A549 (cell line): ENCODE measurements around the gene SHOC1. TPM values are rescaled to one million over a fixed set of nuclear protein-coding genes. Genes with fewer than 3 reads are reported as not detected.

Experiments
- ATAC-seq, 2 experiments: fragments of 200-7000 bp in 1 of 2; fragments of >200 bp in 1 of 2; cut with Nextera tagmentation in 1 of 2; cut with Tn5 transposase in 1 of 2; 3 replicates each; pipeline versions ENCODE4 v1.8.0 to v1.9.1; 2018 to 2020; ENCODE audit warnings: mild to moderate bottlenecking in 1 of 2, moderate library complexity in 1 of 2
- CTCF ChIA-PET: fragments of 300-600 bp; sonication (Branson Sonifier 250); formaldehyde crosslinking; extraction: SDS; loops from one replicate; lab custom pipeline; 2021; ENCODE audit warnings: antibody characterized with exemption, inconsistent platforms; lab: Yijun Ruan, JAX
- POLR2A ChIA-PET: fragments of 350-600 bp; formaldehyde crosslinking; extraction: SDS; loops from one replicate; lab custom pipeline; 2021; ENCODE audit warnings: antibody characterized with exemption, inconsistent platforms; lab: Yijun Ruan, JAX
- DNase-seq, 2 experiments: peaks; one replicate each; pipeline versions ENCODE4 v3.0.0 to v3.0.0-alpha.2; 2011 to 2016; ENCODE audit warnings: low read depth in 1 of 2, low spot score in 1 of 2
- FAIRE-seq: peaks from 2 replicates; lab custom pipeline; 2011; peaks lifted over from hg19 to GRCh38; lab: Jason Lieb, UNC
- H3K27ac ChIP-seq, 2 experiments: fragments of >200 bp; sonication (Bioruptor Twin); formaldehyde crosslinking; 3 replicates each; pipeline ENCODE4 v1.5.1; 2016 to 2017
- H3K4me1 ChIP-seq: fragments of >200 bp; sonication (Bioruptor Twin); formaldehyde crosslinking; 3 replicates; pipeline ENCODE4 v1.6.1; 2016
- H3K4me2 ChIP-seq: fragments of >200 bp; sonication (Bioruptor Twin); formaldehyde crosslinking; 3 replicates; pipeline ENCODE4 v1.6.1; 2016
- H3K4me3 ChIP-seq: fragments of >200 bp; sonication (Bioruptor Twin); formaldehyde crosslinking; 3 replicates; pipeline ENCODE4 v1.5.1; 2016
- H3K9me3 ChIP-seq: fragments of >200 bp; sonication (Bioruptor Twin); formaldehyde crosslinking; 3 replicates; pipeline ENCODE4 v1.6.1; 2016
- CBX2 ChIP-seq: fragments of 200-600 bp; sonication (generic); IDR thresholded peaks from 2 replicates; pipeline ENCODE4 v1.6.1; 2016; ENCODE audit warnings: low read depth, mild to moderate bottlenecking, borderline replicate concordance
- CEBPB ChIP-seq, 2 experiments: fragments of >200 bp in 1 of 2; sonication (Bioruptor Twin) in 1 of 2; formaldehyde crosslinking in 1 of 2; IDR thresholded peaks; 2 replicates each; pipeline ENCODE4 v1.6.1; 2012 to 2016
- CHD4 ChIP-seq: fragments of 200-600 bp; sonication (generic); IDR thresholded peaks from 2 replicates; pipeline ENCODE4 v1.6.1; 2016; ENCODE audit warnings: antibody characterized with exemption, mild to moderate bottlenecking, borderline replicate concordance
- EHF ChIP-seq: fragments of 250-450 bp; sonication (Bioruptor Pico); IDR thresholded peaks from 2 replicates; pipeline ENCODE4 v1.5.0; 2020; ENCODE audit warnings: mild to moderate bottlenecking
- EHMT2 ChIP-seq: fragments of 200-600 bp; sonication (generic); IDR thresholded peaks from 2 replicates; pipeline ENCODE4 v1.6.1; 2016; ENCODE audit warnings: antibody characterized with exemption, low read depth, mild to moderate bottlenecking, moderate library complexity
- EP300 ChIP-seq, 2 experiments: fragments of >200 bp; sonication (Bioruptor Twin); formaldehyde crosslinking; IDR thresholded peaks; 2 replicates in 1 of 2; 3 replicates in 1 of 2; pipeline ENCODE4 v1.6.1; 2016 to 2017
- FOSB ChIP-seq: fragments of 250-450 bp; sonication (Bioruptor Pico); IDR thresholded peaks from 2 replicates; pipeline ENCODE4 v1.5.0; 2020; ENCODE audit warnings: mild to moderate bottlenecking, moderate library complexity
- FOSL2 ChIP-seq, 2 experiments: fragments of 450-650 bp in 1 of 2; fragments of >200 bp in 1 of 2; sonication (Bioruptor Twin) in 1 of 2; formaldehyde crosslinking; IDR thresholded peaks; 2 replicates each; pipeline versions ENCODE4 v1.5.0 to v1.6.1; 2016 to 2020; ENCODE audit warnings: mild to moderate bottlenecking in 1 of 2, moderate library complexity in 1 of 2
- GATA3 ChIP-seq: IDR thresholded peaks from 2 replicates; pipeline ENCODE4 v1.6.1; 2012; ENCODE audit warnings: borderline replicate concordance
- HOXB5 ChIP-seq: fragments of 250-450 bp; sonication (Bioruptor Pico); IDR thresholded peaks from 2 replicates; pipeline ENCODE4 v1.5.0; 2020; ENCODE audit warnings: mild to moderate bottlenecking, moderate library complexity
- JUN ChIP-seq, 2 experiments: fragments of >200 bp; sonication (Bioruptor Twin); formaldehyde crosslinking; IDR thresholded peaks; 2 replicates in 1 of 2; 3 replicates in 1 of 2; pipeline ENCODE4 v1.6.1; 2016 to 2017
- MAFK ChIP-seq: fragments of 450-650 bp; IDR thresholded peaks from 2 replicates; pipeline ENCODE4 v1.6.1; 2014; ENCODE audit not compliant: partially characterized antibody
- NFE2L2 ChIP-seq: fragments of 150-350 bp; conservative IDR thresholded peaks from 2 replicates; pipeline ENCODE4 v1.6.1; 2014; ENCODE audit warnings: low read length
- NPAS2 ChIP-seq: fragments of 250-450 bp; sonication (Bioruptor Pico); IDR thresholded peaks from 2 replicates; pipeline ENCODE4 v1.8.0; 2022; ENCODE audit warnings: mild to moderate bottlenecking, moderate library complexity, borderline replicate concordance
- NR3C1 ChIP-seq: fragments of >200 bp; sonication (Bioruptor Twin); formaldehyde crosslinking; IDR thresholded peaks from 3 replicates; pipeline ENCODE4 v1.6.1; 2017
- RAD21 ChIP-seq, 2 experiments: fragments of >200 bp in 1 of 2; sonication (Bioruptor Twin) in 1 of 2; formaldehyde crosslinking in 1 of 2; IDR thresholded peaks in 1 of 2; conservative IDR thresholded peaks in 1 of 2; 2 replicates in 1 of 2; 3 replicates in 1 of 2; pipeline ENCODE4 v1.6.1; 2012 to 2018; ENCODE audit warnings: inconsistent platforms in 1 of 2
- RCOR1 ChIP-seq: fragments of 150-350 bp; IDR thresholded peaks from 2 replicates; pipeline ENCODE4 v1.6.1; 2014; ENCODE audit warnings: antibody characterized with exemption, low read length, low read depth
- RNF2 ChIP-seq: fragments of 200-600 bp; sonication (generic); IDR thresholded peaks from 2 replicates; pipeline ENCODE4 v1.6.1; 2016; ENCODE audit warnings: low read depth, mild to moderate bottlenecking, antibody characterized with exemption, moderate library complexity, borderline replicate concordance
- SMC3 ChIP-seq: fragments of >200 bp; sonication (Bioruptor Twin); formaldehyde crosslinking; IDR thresholded peaks from 3 replicates; pipeline ENCODE4 v1.6.1; 2018; ENCODE audit warnings: inconsistent platforms
- TFCP2L1 ChIP-seq: fragments of 250-450 bp; sonication (Bioruptor Pico); IDR thresholded peaks from 2 replicates; pipeline ENCODE4 v1.5.0; 2021; ENCODE audit warnings: mild to moderate bottlenecking
- TP53 ChIP-seq: fragments of 250-450 bp; sonication (Bioruptor Pico); IDR thresholded peaks from 2 replicates; pipeline ENCODE4 v1.5.0; 2021; ENCODE audit warnings: mild to moderate bottlenecking, moderate library complexity
- ZC3H11A ChIP-seq: fragments of 450-650 bp; IDR thresholded peaks from 2 replicates; pipeline ENCODE4 v1.6.1; 2014; ENCODE audit warnings: antibody characterized with exemption, mild to moderate bottlenecking
- ZFP36 ChIP-seq: fragments of 450-650 bp; IDR thresholded peaks from 2 replicates; pipeline ENCODE4 v1.6.1; 2014; ENCODE audit warnings: borderline replicate concordance; ENCODE audit not compliant: partially characterized antibody
- ZSCAN20 ChIP-seq: fragments of 250-450 bp; sonication (Bioruptor Pico); IDR thresholded peaks from 2 replicates; pipeline ENCODE4 v1.8.0; 2022; ENCODE audit warnings: mild to moderate bottlenecking, moderate library complexity
- WGBS: methylation state at CpG from one replicate; pipeline ENCODE4 v1.1.6; 2017; ENCODE audit errors: missing lambda C conversion rate; 5-methylcytosine and 5-hydroxymethylcytosine counted together
- polyA plus RNA-seq, 4 experiments: library from polyadenylated mRNA; depleted of rRNA in 3 of 4; stranded (reverse); fragments of >200 nt; fragmentation: RNase III in 1 of 4; extraction: RNeasy Plus Mini Kit Qiagen cat#74134 plus additional on column Dnase treatment in 1 of 4; gene quantifications; 2 replicates in 3 of 4; 3 replicates in 1 of 4; pipeline ENCODE4 v1.2.3, GENCODE V29; 2011 to 2017
- TF ChIP-seq, protein P1 (sequence below): fragments of 200-600 bp; sonication (generic); IDR thresholded peaks from 2 replicates; pipeline ENCODE4 v1.6.1; 2016; ENCODE audit warnings: antibody characterized with exemption, mild to moderate bottlenecking, moderate library complexity
- TF ChIP-seq, protein P2 (sequence below): IDR thresholded peaks from 2 replicates; pipeline ENCODE4 v1.6.1; 2012; ENCODE audit warnings: low read depth, borderline replicate concordance
- TF ChIP-seq, protein P3 (sequence below): IDR thresholded peaks from 2 replicates; pipeline ENCODE4 v1.6.1; 2012
- TF ChIP-seq, protein P4 (sequence below): fragments of >200 bp; sonication (Bioruptor Twin); formaldehyde crosslinking; IDR thresholded peaks from 2 replicates; pipeline ENCODE4 v1.6.1; 2016
- TF ChIP-seq, protein P5 (sequence below): IDR thresholded peaks from 2 replicates; pipeline ENCODE4 v1.6.1; 2012
- TF ChIP-seq, protein P6 (sequence below): fragments of >200 bp; sonication (Bioruptor Twin); formaldehyde crosslinking; IDR thresholded peaks from 3 replicates; pipeline ENCODE4 v1.5.1; 2016

The SHOC1 gene
- polyA plus RNA-seq, 2 of the 4 experiments (the other 2 are of a cell fraction), result not detected

DNA sequence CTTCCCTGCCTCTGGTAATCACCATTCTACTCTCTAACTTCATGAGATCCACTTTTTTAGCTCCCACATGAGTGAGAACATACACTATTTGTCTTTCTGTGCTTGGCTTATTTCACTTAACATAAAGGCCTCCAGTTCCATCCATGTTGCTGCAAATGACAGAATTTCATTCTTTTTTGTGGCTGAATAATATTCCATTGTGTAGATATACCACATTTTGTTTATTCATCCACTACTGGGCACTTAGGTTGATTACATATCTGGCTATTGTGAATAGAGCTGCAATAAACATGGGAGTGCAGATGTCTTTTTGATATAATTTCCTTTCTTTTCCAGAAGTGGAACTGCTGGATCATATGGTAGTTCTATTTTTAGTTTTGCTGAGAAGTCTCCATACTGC, 28.7 kb downstream of the SHOC1 start:
- H3K27ac ChIP-seq, result no peak overlapping the region
- H3K4me1 ChIP-seq, result no peaks in the 10 kb centered on the region
- no peak for DNase-seq
- peaks cover 9% of the 10 kb centered on the region; the same call in 2 of the 3 replicates for H3K9me3 ChIP-seq
- TF ChIP-seq, protein P1, sequence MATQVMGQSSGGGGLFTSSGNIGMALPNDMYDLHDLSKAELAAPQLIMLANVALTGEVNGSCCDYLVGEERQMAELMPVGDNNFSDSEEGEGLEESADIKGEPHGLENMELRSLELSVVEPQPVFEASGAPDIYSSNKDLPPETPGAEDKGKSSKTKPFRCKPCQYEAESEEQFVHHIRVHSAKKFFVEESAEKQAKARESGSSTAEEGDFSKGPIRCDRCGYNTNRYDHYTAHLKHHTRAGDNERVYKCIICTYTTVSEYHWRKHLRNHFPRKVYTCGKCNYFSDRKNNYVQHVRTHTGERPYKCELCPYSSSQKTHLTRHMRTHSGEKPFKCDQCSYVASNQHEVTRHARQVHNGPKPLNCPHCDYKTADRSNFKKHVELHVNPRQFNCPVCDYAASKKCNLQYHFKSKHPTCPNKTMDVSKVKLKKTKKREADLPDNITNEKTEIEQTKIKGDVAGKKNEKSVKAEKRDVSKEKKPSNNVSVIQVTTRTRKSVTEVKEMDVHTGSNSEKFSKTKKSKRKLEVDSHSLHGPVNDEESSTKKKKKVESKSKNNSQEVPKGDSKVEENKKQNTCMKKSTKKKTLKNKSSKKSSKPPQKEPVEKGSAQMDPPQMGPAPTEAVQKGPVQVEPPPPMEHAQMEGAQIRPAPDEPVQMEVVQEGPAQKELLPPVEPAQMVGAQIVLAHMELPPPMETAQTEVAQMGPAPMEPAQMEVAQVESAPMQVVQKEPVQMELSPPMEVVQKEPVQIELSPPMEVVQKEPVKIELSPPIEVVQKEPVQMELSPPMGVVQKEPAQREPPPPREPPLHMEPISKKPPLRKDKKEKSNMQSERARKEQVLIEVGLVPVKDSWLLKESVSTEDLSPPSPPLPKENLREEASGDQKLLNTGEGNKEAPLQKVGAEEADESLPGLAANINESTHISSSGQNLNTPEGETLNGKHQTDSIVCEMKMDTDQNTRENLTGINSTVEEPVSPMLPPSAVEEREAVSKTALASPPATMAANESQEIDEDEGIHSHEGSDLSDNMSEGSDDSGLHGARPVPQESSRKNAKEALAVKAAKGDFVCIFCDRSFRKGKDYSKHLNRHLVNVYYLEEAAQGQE, result no peak
- TF ChIP-seq RNF2, result no peak
- no peak for TF ChIP-seq EHMT2
- no peak for TF ChIP-seq NPAS2 (CRISPR knock-in tag)
- TF ChIP-seq, protein P2, sequence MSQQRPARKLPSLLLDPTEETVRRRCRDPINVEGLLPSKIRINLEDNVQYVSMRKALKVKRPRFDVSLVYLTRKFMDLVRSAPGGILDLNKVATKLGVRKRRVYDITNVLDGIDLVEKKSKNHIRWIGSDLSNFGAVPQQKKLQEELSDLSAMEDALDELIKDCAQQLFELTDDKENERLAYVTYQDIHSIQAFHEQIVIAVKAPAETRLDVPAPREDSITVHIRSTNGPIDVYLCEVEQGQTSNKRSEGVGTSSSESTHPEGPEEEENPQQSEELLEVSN, result no peak
- TF ChIP-seq, protein P3, sequence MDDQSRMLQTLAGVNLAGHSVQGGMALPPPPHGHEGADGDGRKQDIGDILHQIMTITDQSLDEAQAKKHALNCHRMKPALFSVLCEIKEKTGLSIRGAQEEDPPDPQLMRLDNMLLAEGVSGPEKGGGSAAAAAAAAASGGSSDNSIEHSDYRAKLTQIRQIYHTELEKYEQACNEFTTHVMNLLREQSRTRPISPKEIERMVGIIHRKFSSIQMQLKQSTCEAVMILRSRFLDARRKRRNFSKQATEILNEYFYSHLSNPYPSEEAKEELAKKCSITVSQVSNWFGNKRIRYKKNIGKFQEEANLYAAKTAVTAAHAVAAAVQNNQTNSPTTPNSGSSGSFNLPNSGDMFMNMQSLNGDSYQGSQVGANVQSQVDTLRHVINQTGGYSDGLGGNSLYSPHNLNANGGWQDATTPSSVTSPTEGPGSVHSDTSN, result no peak
- TF ChIP-seq, protein P4, sequence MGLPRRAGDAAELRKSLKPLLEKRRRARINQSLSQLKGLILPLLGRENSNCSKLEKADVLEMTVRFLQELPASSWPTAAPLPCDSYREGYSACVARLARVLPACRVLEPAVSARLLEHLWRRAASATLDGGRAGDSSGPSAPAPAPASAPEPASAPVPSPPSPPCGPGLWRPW, result no peak
- no peak for TF ChIP-seq ZC3H11A
- TF ChIP-seq, protein P5, sequence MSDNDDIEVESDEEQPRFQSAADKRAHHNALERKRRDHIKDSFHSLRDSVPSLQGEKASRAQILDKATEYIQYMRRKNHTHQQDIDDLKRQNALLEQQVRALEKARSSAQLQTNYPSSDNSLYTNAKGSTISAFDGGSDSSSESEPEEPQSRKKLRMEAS, result no peak
- no peak for TF ChIP-seq CBX2
- TF ChIP-seq CHD4, result no peak
- no peak for TF ChIP-seq NR3C1
- TF ChIP-seq JUN (IDR thresholded peaks at IDR 0.05), result no peak
- TF ChIP-seq ZFP36, result no peak
- TF ChIP-seq, protein P6, sequence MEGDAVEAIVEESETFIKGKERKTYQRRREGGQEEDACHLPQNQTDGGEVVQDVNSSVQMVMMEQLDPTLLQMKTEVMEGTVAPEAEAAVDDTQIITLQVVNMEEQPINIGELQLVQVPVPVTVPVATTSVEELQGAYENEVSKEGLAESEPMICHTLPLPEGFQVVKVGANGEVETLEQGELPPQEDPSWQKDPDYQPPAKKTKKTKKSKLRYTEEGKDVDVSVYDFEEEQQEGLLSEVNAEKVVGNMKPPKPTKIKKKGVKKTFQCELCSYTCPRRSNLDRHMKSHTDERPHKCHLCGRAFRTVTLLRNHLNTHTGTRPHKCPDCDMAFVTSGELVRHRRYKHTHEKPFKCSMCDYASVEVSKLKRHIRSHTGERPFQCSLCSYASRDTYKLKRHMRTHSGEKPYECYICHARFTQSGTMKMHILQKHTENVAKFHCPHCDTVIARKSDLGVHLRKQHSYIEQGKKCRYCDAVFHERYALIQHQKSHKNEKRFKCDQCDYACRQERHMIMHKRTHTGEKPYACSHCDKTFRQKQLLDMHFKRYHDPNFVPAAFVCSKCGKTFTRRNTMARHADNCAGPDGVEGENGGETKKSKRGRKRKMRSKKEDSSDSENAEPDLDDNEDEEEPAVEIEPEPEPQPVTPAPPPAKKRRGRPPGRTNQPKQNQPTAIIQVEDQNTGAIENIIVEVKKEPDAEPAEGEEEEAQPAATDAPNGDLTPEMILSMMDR, result no peak
- ChIA-PET CTCF (interaction anchor here (1.3 to 10.9 kb wide), 2 partner anchors 211 to 309 kb away, joined by 7 to 131 read pairs; no protein-coding TSS in a partner anchor), POLR2A (no interaction called here)
- no peak for FAIRE-seq
- no peak for ATAC-seq
- H3K4me2 ChIP-seq, result no peak overlapping the region
- H3K4me3 ChIP-seq, result no peak overlapping the region

DNA sequence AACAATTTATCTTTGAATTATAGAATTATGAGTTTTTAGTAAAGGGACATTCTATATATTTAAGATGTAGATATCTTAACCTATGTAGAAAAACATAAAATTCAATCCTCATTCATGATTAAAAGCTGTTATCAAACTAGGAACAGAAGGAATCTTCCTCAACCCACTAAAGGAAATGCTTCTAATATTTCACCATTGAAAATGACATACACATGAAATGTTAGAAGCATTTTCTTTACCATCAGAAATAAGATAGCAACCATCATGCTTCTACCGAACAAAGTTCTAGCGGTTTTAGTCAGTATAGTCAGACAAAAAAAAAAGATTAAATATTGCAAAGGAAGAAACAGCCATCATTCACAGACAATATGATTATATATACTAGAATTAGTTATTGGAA, 32.2 kb downstream of the SHOC1 start:
- Histone ChIP-seq H3K9me3 (peaks cover 9% of the 10 kb centered on the region; the same call in 2 of the 3 replicates), H3K4me2 (no peak overlapping the region), H3K4me3 (no peak overlapping the region), H3K27ac (no peak overlapping the region), H3K4me1 (no peaks in the 10 kb centered on the region; the same call in 2 of the 3 replicates)
- 2% methylated on average over 2 of the region's 2 CpGs for WGBS
- ATAC-seq (no peak), DNase-seq (no peak), FAIRE-seq (no peak)
- TF ChIP-seq ZSCAN20 (CRISPR knock-in tag) (no peak), TP53 (no peak), MAFK (no peak), EP300 (IDR thresholded peaks at IDR 0.05) (no peak), NFE2L2 (no peak), FOSL2 (IDR thresholded peaks at IDR 0.05) (no peak), FOSL2 (CRISPR knock-in tag; IDR thresholded peaks at IDR 0.05) (no peak), SMC3 (no peak), CEBPB (IDR thresholded peaks at IDR 0.05) (no peak), TFCP2L1 (CRISPR knock-in tag) (no peak), HOXB5 (CRISPR knock-in tag) (no peak), EHF (CRISPR knock-in tag) (no peak), RAD21 (conservative IDR thresholded peaks at IDR 0.05 in 1 of 2, IDR thresholded peaks at IDR 0.05 in 1 of 2) (no peak), FOSB (no peak), RCOR1 (no peak), GATA3 (no peak)
- TF ChIP-seq, protein P2, result no peak
- ChIA-PET CTCF (interaction anchor here (0.8 to 10.9 kb wide), 2 partner anchors 285 to 312 kb away, joined by 3 to 131 read pairs; no protein-coding TSS in a partner anchor), POLR2A (no interaction called here)
